ENCODE measurements around the gene STAU1. TPM values are rescaled to one million over a fixed set of nuclear protein-coding genes. Genes with fewer than 3 reads are reported as not detected.
"Not testable (repeated sequence)": the region's sequence is repeated elsewhere in the genome, so short reads cannot be mapped to it uniquely, and the experiment has no call there.

The STAU1 gene
- total and polyA plus RNA-seq, 8 donors: 18.9 to 62.8 (median 55.3) TPM

- Histone ChIP-seq H3K9me3 (no peaks in the 10 kb centered on the region), H3K36me3 (no peaks in the 10 kb centered on the region), H3K4me3 (no peak overlapping the region), H3K27me3 (no peaks in the 10 kb centered on the region), H3K27ac (no peak overlapping the region), H3K4me1 (peaks cover 0 to 12% (median 10%) of the 10 kb centered on the region in 3 donors)
- intact Hi-C loops (cut with DNase I): no loop called here
- DNase-seq: no peak
- no peak for ATAC-seq
- no peak for TF ChIP-seq CTCF (IDR thresholded peaks at IDR 0.05)
- no peak for FAIRE-seq
- 7 to 21% methylated on average over 1 of the region's 1 CpG for WGBS, 2 donors
These were observed 15.7 kb downstream of the STAU1 start for GRCh38 chr20:49172413-49172812.

GRCh38 chr20:49171909-49172308 lies 16.2 kb downstream of the STAU1 start:
- H3K27ac ChIP-seq: no peak overlapping the region
- no peaks in the 10 kb centered on the region for H3K27me3 ChIP-seq
- no peak for FAIRE-seq
- no peak for DNase-seq
- H3K36me3 ChIP-seq: no peaks in the 10 kb centered on the region
- no peak overlapping the region for H3K4me3 ChIP-seq
- no peak for TF ChIP-seq CTCF (IDR thresholded peaks at IDR 0.05)
- intact Hi-C loops (cut with DNase I): no loop called here
- H3K4me1 ChIP-seq: peaks cover 0 to 17% (median 15%) of the 10 kb centered on the region in 3 donors
- ATAC-seq: no peak
- H3K9me3 ChIP-seq: no peaks in the 10 kb centered on the region

- Histone ChIP-seq H3K4me1 (peaks cover 0 to 24% (median 23%) of the 10 kb centered on the region in 3 donors), H3K27ac (no peak overlapping the region), H3K36me3 (no peaks in the 10 kb centered on the region), H3K27me3 (no peaks in the 10 kb centered on the region), H3K4me3 (no peak overlapping the region), H3K9me3 (no peaks in the 10 kb centered on the region)
- 96 to 100% methylated on average over 2 of the region's 2 CpGs for WGBS, 2 donors
- ATAC-seq (no peak), FAIRE-seq (no peak), DNase-seq (no peak)
- intact Hi-C loops (cut with DNase I): no loop called here
- no peak for TF ChIP-seq CTCF (IDR thresholded peaks at IDR 0.05)
These were observed 17.4 kb downstream of the STAU1 start for GRCh38 chr20:49170714-49171113.

GRCh38 chr20:49169547-49169946 lies 18.6 kb downstream of the STAU1 start:
- TF ChIP-seq CTCF (IDR thresholded peaks at IDR 0.05): no peak
- no peak for DNase-seq
- 84 to 92% methylated on average over 2 of the region's 2 CpGs for WGBS, 2 donors
- no peak for FAIRE-seq
- Histone ChIP-seq H3K36me3 (no peaks in the 10 kb centered on the region), H3K27me3 (no peaks in the 10 kb centered on the region), H3K4me1 (peaks cover 0 to 24% (median 23%) of the 10 kb centered on the region in 3 donors), H3K9me3 (no peaks in the 10 kb centered on the region), H3K27ac (no peak overlapping the region), H3K4me3 (no peak overlapping the region)
- intact Hi-C loops (cut with DNase I): no loop called here
- ATAC-seq: no peak

- DNase-seq; H3K36me3 ChIP-seq; FAIRE-seq; H3K4me3 ChIP-seq; H3K27me3 ChIP-seq; H3K27ac ChIP-seq; intact Hi-C loops (cut with DNase I); ATAC-seq; H3K9me3 ChIP-seq: not testable (repeated sequence)
- 92 to 93% methylated on average over 10 of the region's 10 CpGs for WGBS, 2 donors
- H3K4me1 ChIP-seq: peaks cover 0 to 24% (median 23%) of the 10 kb centered on the region in 3 donors
These were observed 19.3 kb downstream of the STAU1 start for GRCh38 chr20:49168864-49169263.
